Activated CD8-positive, alpha-beta memory T cell treated with anti-CD3 and anti-CD28 coated beads for 4 hours (primary cell): Measurements from ENCODE around the gene CKS1B.
"Not testable (repeated sequence)": the region's sequence is repeated elsewhere in the genome, so short reads cannot be mapped to it uniquely, and the experiment has no call there.

Source experiments
- DNase-seq, 2 donors: peaks; one replicate each; pipeline ENCODE4 v3.0.0-alpha.2; 2020; ENCODE audit warnings: low read depth in 2 of 2

The CKS1B gene

DNA sequence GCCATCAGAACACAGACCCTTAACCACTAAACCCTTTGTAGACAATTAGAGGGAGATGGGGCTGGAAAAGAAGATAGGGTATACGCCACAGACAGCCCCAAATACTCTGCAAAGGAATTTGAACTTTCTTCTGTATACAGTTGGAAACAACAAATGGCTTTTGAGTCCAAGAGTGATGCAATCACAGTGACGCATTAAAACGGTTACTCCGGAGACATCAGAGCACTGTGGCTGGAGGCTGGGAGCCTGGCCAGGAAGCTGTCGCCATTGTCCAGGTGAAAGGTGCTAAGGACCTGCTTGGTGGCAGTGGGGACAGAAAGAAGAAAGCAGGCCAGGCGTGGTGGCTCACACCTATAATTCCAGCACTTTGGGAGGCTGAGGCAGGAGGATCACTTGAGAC is 12.8 kb downstream of the CKS1B start:
- DNase-seq = no peak

GRCh38 chr1:154988058-154988954 is 13.8 kb downstream of the CKS1B start:
- DNase-seq = no peak

- no peak for DNase-seq
Measured at GRCh38 chr1:154989195-154989860, 14.8 kb downstream of the CKS1B start.

- DNase-seq = no peak
Measured at GRCh38 chr1:154990276-154990675, 15.8 kb downstream of the CKS1B start.

- no peak for DNase-seq
Measured at GRCh38 chr1:154992721-154993571, 18.5 kb downstream of the CKS1B start.

GRCh38 chr1:154993572-154994268 is 19.2 kb downstream of the CKS1B start, which contains the start of gene LENEP:
TSS of gene LENEP (plus strand) at chr1:154993586. CDS start at chr1:154993608, 22 bp downstream.
- DNase-seq = no peak

DNA sequence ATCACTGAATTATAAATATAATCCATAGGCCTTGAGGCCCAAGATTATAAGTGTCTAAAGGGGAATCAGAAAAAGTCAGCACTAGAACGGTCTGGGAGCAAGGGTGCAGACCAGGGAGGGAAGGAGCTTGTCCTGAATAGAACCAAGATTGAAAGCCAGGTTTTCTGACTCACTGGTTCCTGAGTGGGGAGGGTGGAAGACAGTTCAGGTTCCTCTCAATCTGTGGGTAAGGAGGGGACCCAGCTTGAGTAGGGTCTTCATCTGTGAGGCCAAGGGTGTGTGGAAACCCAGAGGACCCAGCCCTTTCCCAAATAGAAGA is 19.7 kb downstream of the CKS1B start:
- DNase-seq = no peak

DNA sequence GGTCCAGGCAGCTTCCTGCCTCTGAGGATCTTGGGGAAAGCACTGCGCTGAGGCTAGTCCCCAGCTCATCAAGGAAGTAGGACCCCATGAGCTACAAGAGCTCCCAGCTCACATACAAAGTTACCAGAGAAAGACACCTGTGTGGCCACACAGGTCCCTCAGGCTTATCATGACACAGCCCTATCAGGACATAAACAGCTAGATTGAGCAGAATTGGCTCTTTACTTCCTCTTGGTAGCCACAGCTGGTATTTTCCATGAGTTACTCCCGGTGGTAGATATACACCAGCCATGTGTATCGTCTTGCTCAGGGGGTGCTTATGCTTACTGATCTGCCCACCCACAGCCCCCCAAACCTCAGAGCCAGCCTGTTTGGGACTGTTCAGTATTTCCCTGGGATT is 20.1 kb downstream of the CKS1B start:
- DNase-seq = no peak

DNA sequence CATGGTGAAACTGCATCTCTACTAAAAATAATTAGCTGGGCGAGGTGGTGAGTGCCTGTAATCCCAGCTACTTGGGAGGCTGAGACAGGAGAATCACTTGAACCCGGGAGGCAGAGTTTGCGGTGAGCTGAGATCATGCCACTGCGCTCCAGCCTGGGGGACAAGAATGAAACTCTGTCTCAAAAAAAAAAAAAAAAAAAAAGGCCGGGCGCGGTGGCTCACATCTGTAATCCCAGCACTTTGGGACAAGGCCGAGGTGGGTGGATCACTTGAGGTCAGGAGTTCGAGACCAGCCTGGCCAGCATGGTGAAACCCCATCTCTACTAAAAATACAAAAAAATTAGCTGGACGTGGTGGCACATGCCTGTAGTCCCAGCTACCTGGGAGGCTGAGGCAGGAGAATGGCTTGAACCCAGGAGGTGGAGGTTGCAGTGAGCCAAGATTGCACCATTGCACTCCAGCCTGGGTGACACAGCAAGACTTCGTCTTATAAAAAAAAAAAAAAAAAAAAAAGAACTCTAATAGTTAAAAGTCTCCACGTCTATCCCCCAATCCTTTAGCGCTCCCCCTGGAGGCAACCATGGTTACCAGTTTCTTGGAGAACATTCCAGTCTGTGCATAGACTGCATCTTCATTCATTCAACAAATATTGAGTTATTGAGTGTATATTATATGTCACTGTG is 21.0 kb downstream of the CKS1B start:
- not testable (repeated sequence) for DNase-seq

GRCh38 chr1:154996966-154997701 is 22.7 kb downstream of the CKS1B start:
- no peak for DNase-seq

- no peak for DNase-seq
Measured at GRCh38 chr1:154998201-154998780, 23.8 kb downstream of the CKS1B start.

DNA sequence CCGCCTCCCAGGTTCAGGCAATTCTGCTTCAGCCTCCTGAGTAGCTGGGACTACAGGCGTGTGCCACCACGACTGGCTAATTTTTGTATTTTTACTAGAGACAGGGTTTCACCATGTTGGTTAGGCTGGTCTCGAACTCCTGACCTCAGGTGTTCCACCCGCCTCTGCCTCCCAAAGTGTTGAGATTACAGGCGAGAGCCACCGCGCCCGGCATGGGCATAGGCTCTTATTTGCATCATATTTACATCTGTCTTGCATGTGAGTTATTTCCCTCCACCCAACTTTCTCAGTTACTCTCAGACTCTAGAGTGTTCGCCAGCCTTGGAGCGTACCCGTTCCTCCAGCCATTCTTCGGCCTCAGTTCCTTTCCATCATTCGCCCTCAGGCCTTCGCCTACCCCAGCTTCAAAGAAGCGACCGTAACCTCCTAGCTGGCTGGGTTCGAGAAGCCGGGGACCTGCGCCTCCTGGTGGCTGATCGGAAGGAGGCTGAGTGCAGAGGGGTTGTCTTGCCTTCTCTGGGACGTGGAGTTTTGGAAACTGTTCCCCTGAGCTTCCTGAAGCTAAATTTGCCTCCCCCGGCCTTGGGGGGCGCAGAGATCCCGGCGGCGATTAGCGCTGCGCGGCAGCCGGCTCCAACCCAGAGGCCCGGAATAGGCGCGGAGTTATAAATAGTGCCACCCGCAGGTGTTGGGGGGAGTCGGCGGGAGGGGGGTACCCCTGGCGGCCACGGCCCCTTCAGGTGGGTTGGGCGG is 24.5 kb downstream of the CKS1B start:
- peak in 1 of 2 donors; percentile 47 for DNase-seq

- DNase-seq = no peak
Measured at GRCh38 chr1:154999571-155000410, 25.3 kb downstream of the CKS1B start.

- no peak for DNase-seq
Measured at GRCh38 chr1:155000411-155000725, 25.9 kb downstream of the CKS1B start.

DNA sequence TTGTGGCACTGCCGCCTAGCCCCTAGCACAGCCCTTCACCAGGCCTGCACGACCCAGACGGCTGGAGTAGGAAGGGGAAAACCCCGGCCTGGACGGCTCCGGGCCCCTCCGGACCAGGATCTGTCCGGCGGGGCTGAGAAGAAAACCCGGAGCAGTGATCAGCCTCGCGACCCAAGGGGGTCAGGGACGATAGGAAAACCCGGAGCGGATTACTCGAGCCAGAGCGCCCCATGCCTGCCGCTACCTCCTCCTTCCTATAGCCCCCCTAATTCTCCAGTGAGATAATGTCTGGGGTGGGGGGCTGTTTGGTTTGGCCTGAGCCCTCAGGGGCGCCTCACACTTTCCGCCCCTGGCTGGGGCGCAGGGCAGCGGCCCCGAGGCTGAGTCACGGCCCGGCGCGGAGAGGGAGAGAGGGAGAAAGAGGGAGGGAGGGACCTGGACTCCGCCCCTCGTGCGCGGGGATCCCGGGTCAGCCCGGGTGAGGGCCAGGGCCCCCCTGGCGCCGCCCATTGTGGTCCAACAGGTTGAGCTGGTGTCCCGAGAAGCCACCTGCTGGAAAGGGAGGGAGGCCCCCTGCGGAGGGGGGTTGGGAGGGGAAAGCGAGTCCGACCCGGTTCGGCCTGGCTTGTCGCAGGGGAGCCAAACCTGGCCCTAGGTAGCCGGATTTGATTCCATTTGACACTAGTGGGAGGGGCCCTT is 26.4 kb downstream of the CKS1B start:
- peak; percentile 56 to 62 for DNase-seq

DNA sequence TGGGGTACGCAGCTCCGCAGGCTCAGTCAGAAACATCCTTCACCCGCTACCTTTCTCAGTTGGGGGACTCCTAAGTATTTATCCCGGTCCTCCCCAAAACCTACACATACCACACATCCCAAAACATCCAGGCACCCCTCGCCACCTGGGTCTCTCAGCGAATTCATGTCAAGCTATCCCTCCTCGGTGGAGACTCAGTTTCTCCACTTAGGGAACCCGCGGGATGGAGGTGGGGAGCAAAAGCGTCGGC is 26.9 kb downstream of the CKS1B start:
- no peak for DNase-seq

GRCh38 chr1:155001675-155002463 is 27.4 kb downstream of the CKS1B start:
- DNase-seq = peak; percentile 96
